ENCODE data around the gene CCDC18.
A peak's percentile ranks its signal among the peaks of the same experiment; 100 is the strongest.
"Not testable (repeated sequence)": the region's sequence is repeated elsewhere in the genome, so short reads cannot be mapped to it uniquely, and the experiment has no call there.

The CCDC18 gene

GRCh38 chr1:93164816-93165215, 15.7 kb upstream of the CCDC18 start:
- Histone ChIP-seq H3K27ac (no peak overlapping the region), H3K9me3 (ENCODE audit: low read depth, low read length) (no peaks in the 10 kb centered on the region), H3K9ac (ENCODE audit: insufficient read length) (no peak overlapping the region), H3K4me3 (no peak overlapping the region), H3K36me3 (ENCODE audit: insufficient read depth, low read length) (no peaks in the 10 kb centered on the region)
- DNase-seq (ENCODE audit: low read depth, low spot score) = no peak
- no peak for TF ChIP-seq EZH2 (IDR thresholded peaks at IDR 0.05)
- no peak for TF ChIP-seq POLR2AphosphoS5 (IDR thresholded peaks at IDR 0.05; ENCODE audit: borderline replicate concordance, low read depth, low read length)
- no peak for TF ChIP-seq FOXP2 (optimal IDR thresholded peaks at IDR 0.05; ENCODE audit: control extremely low read depth, extremely low read length, insufficient read depth)

GRCh38 chr1:93165895-93166294, 14.6 kb upstream of the CCDC18 start:
- not testable (repeated sequence) for H3K9me3 ChIP-seq (ENCODE audit: low read depth, low read length); H3K27ac ChIP-seq; H3K36me3 ChIP-seq (ENCODE audit: insufficient read depth, low read length)

GRCh38 chr1:93167006-93167405, 13.5 kb upstream of the CCDC18 start:
- no peak for TF ChIP-seq EZH2 (IDR thresholded peaks at IDR 0.05)
- no peak for TF ChIP-seq POLR2AphosphoS5 (IDR thresholded peaks at IDR 0.05; ENCODE audit: borderline replicate concordance, low read depth, low read length)
- no peak overlapping the region for H3K9ac ChIP-seq (ENCODE audit: insufficient read length)
- no peak overlapping the region for H3K4me3 ChIP-seq
- no peaks in the 10 kb centered on the region for H3K9me3 ChIP-seq (ENCODE audit: low read depth, low read length)
- H3K27ac ChIP-seq = no peak overlapping the region
- no peaks in the 10 kb centered on the region for H3K36me3 ChIP-seq (ENCODE audit: insufficient read depth, low read length)
- no peak for DNase-seq (ENCODE audit: low read depth, low spot score)

More at GRCh38 chr1:93165895-93166294, 14.6 kb upstream of the CCDC18 start:
- not testable (repeated sequence) for DNase-seq (ENCODE audit: low read depth, low spot score); H3K4me3 ChIP-seq; H3K9ac ChIP-seq (ENCODE audit: insufficient read length)

GRCh38 chr1:93170141-93170678, 10.3 kb upstream of the CCDC18 start:
- not testable (repeated sequence) for H3K4me3 ChIP-seq; H3K27ac ChIP-seq; H3K9me3 ChIP-seq (ENCODE audit: low read depth, low read length); DNase-seq (ENCODE audit: low read depth, low spot score); H3K9ac ChIP-seq (ENCODE audit: insufficient read length); H3K36me3 ChIP-seq (ENCODE audit: insufficient read depth, low read length)

- Histone ChIP-seq H3K4me3 (no peak overlapping the region), H3K27ac (no peak overlapping the region), H3K9ac (ENCODE audit: insufficient read length) (no peak overlapping the region), H3K9me3 (ENCODE audit: low read depth, low read length) (no peaks in the 10 kb centered on the region), H3K36me3 (ENCODE audit: insufficient read depth, low read length) (peaks cover 11% of the 10 kb centered on the region)
- DNase-seq (ENCODE audit: low read depth, low spot score) = no peak
- TF ChIP-seq FOXP2 (optimal IDR thresholded peaks at IDR 0.05; ENCODE audit: control extremely low read depth, extremely low read length, insufficient read depth) = no peak
- no peak for TF ChIP-seq EZH2 (IDR thresholded peaks at IDR 0.05)
- TF ChIP-seq POLR2AphosphoS5 (IDR thresholded peaks at IDR 0.05; ENCODE audit: borderline replicate concordance, low read depth, low read length) = no peak
These were observed 8.9 kb upstream of the CCDC18 start for GRCh38 chr1:93171549-93172034.

GRCh38 chr1:93172778-93173177, 7.7 kb upstream of the CCDC18 start:
- Histone ChIP-seq H3K4me3 (no peak overlapping the region), H3K9me3 (ENCODE audit: low read depth, low read length) (no peaks in the 10 kb centered on the region), H3K36me3 (ENCODE audit: insufficient read depth, low read length) (peaks cover 16% of the 10 kb centered on the region), H3K27ac (no peak overlapping the region), H3K9ac (ENCODE audit: insufficient read length) (no peak overlapping the region)
- no peak for DNase-seq (ENCODE audit: low read depth, low spot score)
- TF ChIP-seq EZH2 (IDR thresholded peaks at IDR 0.05) (no peak), POLR2AphosphoS5 (IDR thresholded peaks at IDR 0.05; ENCODE audit: borderline replicate concordance, low read depth, low read length) (no peak), FOXP2 (optimal IDR thresholded peaks at IDR 0.05; ENCODE audit: control extremely low read depth, extremely low read length, insufficient read depth) (no peak)

GRCh38 chr1:93174638-93175037, 5.9 kb upstream of the CCDC18 start:
- not testable (repeated sequence) for H3K9me3 ChIP-seq (ENCODE audit: low read depth, low read length)

GRCh38 chr1:93177991-93178390, 2.5 kb upstream of the CCDC18 start:
- H3K9me3 ChIP-seq (ENCODE audit: low read depth, low read length) = no peaks in the 10 kb centered on the region
- peak overlapping the region; percentile 97 for H3K4me3 ChIP-seq
- H3K27ac ChIP-seq = no peak overlapping the region
- DNase-seq (ENCODE audit: low read depth, low spot score) = no peak
- TF ChIP-seq EZH2 (IDR thresholded peaks at IDR 0.05) = no peak
- no peak for TF ChIP-seq POLR2AphosphoS5 (IDR thresholded peaks at IDR 0.05; ENCODE audit: borderline replicate concordance, low read depth, low read length)
- no peak for TF ChIP-seq FOXP2 (optimal IDR thresholded peaks at IDR 0.05; ENCODE audit: control extremely low read depth, extremely low read length, insufficient read depth)
- peaks cover 16% of the 10 kb centered on the region for H3K36me3 ChIP-seq (ENCODE audit: insufficient read depth, low read length)
- H3K9ac ChIP-seq (ENCODE audit: insufficient read length) = no peak overlapping the region

More at GRCh38 chr1:93174638-93175037, 5.9 kb upstream of the CCDC18 start:
- not testable (repeated sequence) for DNase-seq (ENCODE audit: low read depth, low spot score); H3K27ac ChIP-seq; H3K4me3 ChIP-seq; H3K9ac ChIP-seq (ENCODE audit: insufficient read length)
- peaks cover 16% of the 10 kb centered on the region for H3K36me3 ChIP-seq (ENCODE audit: insufficient read depth, low read length)

- DNase-seq (ENCODE audit: low read depth, low spot score) = no peak
- peak overlapping the region; percentile 97 for H3K4me3 ChIP-seq
- TF ChIP-seq POLR2AphosphoS5 (IDR thresholded peaks at IDR 0.05; ENCODE audit: borderline replicate concordance, low read depth, low read length) (no peak), EZH2 (IDR thresholded peaks at IDR 0.05) (no peak), FOXP2 (optimal IDR thresholded peaks at IDR 0.05; ENCODE audit: control extremely low read depth, extremely low read length, insufficient read depth) (no peak)
- H3K27ac ChIP-seq = no peak overlapping the region
- peak overlapping the region; percentile 50 for H3K9ac ChIP-seq (ENCODE audit: insufficient read length)
- H3K9me3 ChIP-seq (ENCODE audit: low read depth, low read length) = no peaks in the 10 kb centered on the region
- peaks cover 16% of the 10 kb centered on the region for H3K36me3 ChIP-seq (ENCODE audit: insufficient read depth, low read length)
These were observed 2.1 kb upstream of the CCDC18 start for GRCh38 chr1:93178418-93178817.

Measured in SK-N-MC (cell line).